Smooth muscle cell (in vitro differentiated cells): ENCODE data around the gene RASAL2. TPM values are rescaled to one million over a fixed set of nuclear protein-coding genes. Genes with fewer than 3 reads are reported as not detected.

Source experiments
- DNase-seq: peaks from one replicate; lab custom pipeline; 2025; ENCODE audit not compliant: unreplicated experiment; lab: John Stamatoyannopoulos, UW
- H2AFZ ChIP-seq: fragments of 200-600 bp; sonication (generic); 2 replicates; pipeline ENCODE4 v1.6.0; 2016; ENCODE audit warnings: antibody characterized with exemption, low read depth, mild to moderate bottlenecking
- H3F3A ChIP-seq: fragments of 200-600 bp; sonication (generic); 2 replicates; pipeline ENCODE4 v1.6.0; 2017; ENCODE audit warnings: antibody characterized with exemption, low read depth
- H3K27ac ChIP-seq: fragments of 200-600 bp; sonication (generic); 2 replicates; pipeline ENCODE4 v1.5.1; 2016; ENCODE audit warnings: low read depth, mild to moderate bottlenecking
- H3K27me3 ChIP-seq: fragments of 200-600 bp; sonication (generic); 2 replicates; pipeline ENCODE4 v1.6.1; 2016; ENCODE audit warnings: low read depth, mild to moderate bottlenecking
- H3K36me3 ChIP-seq: fragments of 200-600 bp; sonication (generic); 2 replicates; pipeline ENCODE4 v1.5.1; 2016; ENCODE audit warnings: low read depth
- H3K4me1 ChIP-seq: fragments of 200-600 bp; sonication (generic); 2 replicates; pipeline ENCODE4 v1.5.1; 2016; ENCODE audit warnings: low read depth
- H3K4me2 ChIP-seq: fragments of 200-600 bp; sonication (generic); 2 replicates; pipeline ENCODE4 v1.6.0; 2016; ENCODE audit warnings: mild to moderate bottlenecking
- H3K4me3 ChIP-seq: fragments of 200-600 bp; sonication (generic); 2 replicates; pipeline ENCODE4 v1.5.1; 2016; ENCODE audit warnings: mild to moderate bottlenecking
- H3K79me2 ChIP-seq: fragments of 200-600 bp; sonication (generic); 2 replicates; pipeline ENCODE4 v1.6.0; 2016; ENCODE audit warnings: low read depth, mild to moderate bottlenecking
- H3K9ac ChIP-seq: fragments of 200-600 bp; sonication (generic); 2 replicates; pipeline ENCODE4 v1.6.0; 2016; ENCODE audit warnings: low read depth
- H3K9me3 ChIP-seq: fragments of 200-600 bp; sonication (generic); replicated peaks from 2 replicates; pipeline ENCODE4 v1.5.1; 2016; ENCODE audit warnings: low read depth
- H4K20me1 ChIP-seq: fragments of 200-600 bp; sonication (generic); 2 replicates; pipeline ENCODE4 v1.6.0; 2016; ENCODE audit warnings: low read depth
- CTCF ChIP-seq: fragments of 200-600 bp; sonication (generic); IDR thresholded peaks from 2 replicates; pipeline ENCODE4 v1.5.1; 2017; ENCODE audit warnings: borderline replicate concordance, mild to moderate bottlenecking, antibody characterized with exemption; ENCODE audit not compliant: insufficient read depth, poor library complexity, severe bottlenecking
- WGBS: methylation state at CpG from one replicate; pipeline ENCODE4 v1.1.7; 2016; ENCODE audit warnings: low lambda C conversion rate; 5-methylcytosine and 5-hydroxymethylcytosine counted together
- polyA plus RNA-seq: library from polyadenylated mRNA; unstranded; fragments of >200 nt; fragmentation: Nextera tagmentation; extraction: Ambion mirVana; gene quantifications from 2 replicates; pipeline ENCODE4 v1.2.1, GENCODE V29; 2016
- total RNA-seq: library from RNA; depleted of rRNA; stranded (reverse); fragments of >200 nt; gene quantifications from 2 replicates; pipeline ENCODE4 v1.2.3, GENCODE V29; 2014

The RASAL2 gene
- total and polyA plus RNA-seq, 2 experiments from 2014 or later: 4.3 to 17.6 TPM

GRCh38 chr1:178407215-178407614 lies 313.3 kb downstream of the RASAL2 start:
- TF ChIP-seq CTCF: no peak
- Histone ChIP-seq H3K9ac (no peak overlapping the region), H2AFZ (no peak overlapping the region), H3K4me3 (no peak overlapping the region), H3F3A (no peaks in the 10 kb centered on the region), H3K4me1 (no peaks in the 10 kb centered on the region), H3K79me2 (no peaks in the 10 kb centered on the region), H3K27me3 (no peaks in the 10 kb centered on the region), H3K27ac (no peak overlapping the region), H3K36me3 (no peaks in the 10 kb centered on the region), H3K4me2 (no peak overlapping the region), H4K20me1 (peaks cover 11% of the 10 kb centered on the region), H3K9me3 (no peaks in the 10 kb centered on the region)
- WGBS: 75% methylated on average over 2 of the region's 2 CpGs
- DNase-seq: no peak

- Histone ChIP-seq H3K27ac (no peak overlapping the region), H3K79me2 (no peaks in the 10 kb centered on the region), H4K20me1 (peaks cover 8% of the 10 kb centered on the region), H3K36me3 (no peaks in the 10 kb centered on the region), H3F3A (no peaks in the 10 kb centered on the region), H2AFZ (no peak overlapping the region), H3K9me3 (no peaks in the 10 kb centered on the region), H3K4me2 (no peak overlapping the region), H3K4me3 (no peak overlapping the region), H3K9ac (no peak overlapping the region), H3K27me3 (no peaks in the 10 kb centered on the region), H3K4me1 (no peaks in the 10 kb centered on the region)
- DNase-seq: no peak
- 68% methylated on average over 4 of the region's 4 CpGs for WGBS
- TF ChIP-seq CTCF: no peak
Observed at GRCh38 chr1:178407655-178408054, 313.8 kb downstream of the RASAL2 start.

- whole genome bisulfite sequencing: 94% methylated on average over 2 of the region's 2 CpGs
Observed at GRCh38 chr1:178408871-178409270, 315.0 kb downstream of the RASAL2 start.

More at GRCh38 chr1:178408871-178409270, 315.0 kb downstream of the RASAL2 start:
- H3K9ac ChIP-seq: no peak overlapping the region
- no peaks in the 10 kb centered on the region for H3K27me3 ChIP-seq
- H3K4me3 ChIP-seq: no peak overlapping the region
- no peak overlapping the region for H3K27ac ChIP-seq
- H3F3A ChIP-seq: no peaks in the 10 kb centered on the region
- no peak overlapping the region for H2AFZ ChIP-seq
- no peak for DNase-seq
- no peaks in the 10 kb centered on the region for H3K9me3 ChIP-seq
- no peaks in the 10 kb centered on the region for H3K36me3 ChIP-seq
- TF ChIP-seq CTCF: no peak
- no peak overlapping the region for H3K4me2 ChIP-seq
- no peaks in the 10 kb centered on the region for H3K4me1 ChIP-seq
- peaks cover 7% of the 10 kb centered on the region for H4K20me1 ChIP-seq
- no peaks in the 10 kb centered on the region for H3K79me2 ChIP-seq
